ENCODE results near the gene AAK1.
"Not testable (repeated sequence)": the region's sequence is repeated elsewhere in the genome, so short reads cannot be mapped to it uniquely, and the experiment has no call there.

AAK1 gene

GRCh38 chr2:69663860-69664259 lies 20.3 kb upstream of the AAK1 start:
- intact Hi-C loops (cut with DNase I): no loop called here
- DNase-seq: no peak

DNA sequence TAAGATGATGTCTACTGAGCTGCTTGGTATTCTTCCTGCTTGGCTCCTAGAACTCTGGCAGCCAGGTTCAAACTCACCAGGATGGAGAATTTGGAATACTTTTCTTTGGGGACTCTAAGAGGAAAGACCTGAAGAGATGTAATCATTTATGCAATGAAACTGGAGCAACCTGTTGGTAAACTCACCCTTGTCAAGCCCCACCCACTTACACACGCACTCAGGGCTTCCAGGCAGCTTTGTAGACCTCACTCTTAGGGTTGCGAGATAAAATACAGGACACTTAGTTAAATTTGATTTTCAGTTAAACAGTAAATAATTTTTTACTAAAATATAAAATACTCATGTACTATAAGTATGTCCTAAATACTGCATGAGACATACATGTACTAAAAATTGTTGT lies 19.0 kb upstream of the AAK1 start:
- DNase-seq; intact Hi-C loops (cut with DNase I): not testable (repeated sequence)

GRCh38 chr2:69660637-69661036 lies 17.1 kb upstream of the AAK1 start:
- DNase-seq: no peak
- intact Hi-C loops (cut with DNase I): no loop called here

DNA sequence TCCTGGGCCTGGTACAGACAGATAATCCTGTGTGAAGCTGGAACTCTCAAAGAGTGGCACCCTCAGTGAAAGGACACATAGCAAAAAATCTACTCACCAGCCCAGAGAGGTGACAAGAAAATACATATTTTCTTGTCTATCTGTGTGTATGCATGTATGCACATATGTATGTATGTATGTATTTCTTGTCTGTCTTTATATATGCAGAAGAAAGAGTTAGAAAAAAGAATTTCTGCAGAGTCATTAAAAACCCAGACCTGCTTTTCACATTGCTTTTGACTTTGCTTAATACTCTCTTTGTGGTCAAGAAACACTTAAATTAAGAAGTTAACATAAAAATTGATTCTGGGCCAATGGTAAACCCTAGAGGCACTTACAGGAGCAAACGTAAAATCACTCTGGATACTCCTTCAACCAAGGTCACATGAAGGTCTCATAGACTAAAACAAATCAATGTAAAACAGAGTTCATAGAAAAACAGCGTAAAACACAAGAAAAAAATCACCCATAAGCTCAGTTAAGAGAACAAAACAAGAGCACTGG lies 16.5 kb upstream of the AAK1 start:
- intact Hi-C loops (cut with DNase I): no loop called here
- no peak for DNase-seq

DNA sequence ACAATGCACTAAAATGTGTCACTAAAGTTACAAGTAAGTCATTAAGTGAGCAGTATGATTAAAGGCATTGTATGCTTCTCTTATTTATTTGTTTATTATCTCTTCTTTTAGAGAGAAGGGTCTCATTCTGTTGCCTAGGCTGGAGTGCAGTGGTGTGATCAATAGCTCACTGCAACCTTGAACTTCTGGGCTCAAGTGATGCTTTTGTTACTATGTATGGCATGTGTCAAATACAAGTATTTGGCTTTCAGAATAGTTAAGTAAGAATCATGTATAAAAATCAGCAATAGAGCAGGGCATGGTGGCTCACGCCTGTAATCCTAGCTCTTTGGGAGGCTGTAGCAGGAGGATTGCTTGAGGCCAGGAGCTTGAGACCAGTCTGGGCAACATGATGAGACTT lies 15.8 kb upstream of the AAK1 start:
- DNase-seq: no peak
- intact Hi-C loops (cut with DNase I): no loop called here

- DNase-seq: no peak
- intact Hi-C loops (cut with DNase I): no loop called here
Measured at GRCh38 chr2:69652206-69652605, 8.7 kb upstream of the AAK1 start.

GRCh38 chr2:69647196-69647595 lies 3.7 kb upstream of the AAK1 start:
- intact Hi-C loops (cut with DNase I): loop anchor here (10.0 kb wide), 1 partner anchor 82 kb away; no protein-coding TSS in a partner anchor
- not testable (repeated sequence) for DNase-seq

GRCh38 chr2:69646714-69647113 lies 3.2 kb upstream of the AAK1 start:
- intact Hi-C loops (cut with DNase I): loop anchor here (10.0 kb wide), 1 partner anchor 82 kb away; no protein-coding TSS in a partner anchor
- DNase-seq: no peak

GRCh38 chr2:69645921-69646320 lies 2.4 kb upstream of the AAK1 start:
- no peak for DNase-seq
- intact Hi-C loops (cut with DNase I): loop anchor here (10.0 kb wide), 1 partner anchor 81 kb away; no protein-coding TSS in a partner anchor

DNA sequence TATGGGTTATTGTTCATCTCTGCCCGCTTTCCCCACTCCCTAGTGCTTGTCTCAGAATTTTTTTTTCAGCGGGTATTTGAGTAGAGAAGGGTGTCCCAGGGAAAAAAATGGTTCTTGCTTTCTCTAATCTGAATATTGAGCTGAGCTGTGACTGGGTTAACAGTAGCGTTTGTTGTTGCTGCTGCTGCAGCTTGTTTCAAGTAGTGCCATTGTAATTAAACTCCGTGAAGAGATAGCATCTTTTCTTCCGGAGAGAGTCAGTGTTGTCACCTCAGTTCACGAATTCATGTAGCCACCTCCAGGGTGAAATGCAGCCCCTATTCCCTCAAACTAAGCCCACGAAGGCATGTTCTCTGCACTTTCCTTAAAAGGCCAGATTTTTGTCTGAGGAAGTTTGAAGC lies 1.5 kb upstream of the AAK1 start:
- intact Hi-C loops (cut with DNase I): loop anchor here (10.0 kb wide), 1 partner anchor 80 kb away; no protein-coding TSS in a partner anchor

GRCh38 chr2:69644506-69644979 lies 1.0 kb upstream of the AAK1 start:
- DNase-seq: peak in 11 of 42 donors; percentile 5 to 48 (median 26)
- intact Hi-C loops (cut with DNase I): loop anchor here (5.0 to 10.0 kb wide), 2 partner anchors 80 to 257 kb away; partner anchors contain the start of gene GFPT1

More for the DNA sequence above, 1.5 kb upstream of the AAK1 start:
- DNase-seq: peak in 4 of 42 donors; percentile 4 to 27 (median 26)

- peak; percentile 46 to 86 (median 72) for DNase-seq
- intact Hi-C loops (cut with DNase I): loop anchor here (5.0 to 10.0 kb wide), 2 partner anchors 78 to 256 kb away; partner anchors contain the start of gene GFPT1
Measured at GRCh38 chr2:69642709-69643601, 584 bp downstream of the AAK1 start.

GRCh38 chr2:69641887-69642708 lies 1.4 kb downstream of the AAK1 start:
- no peak for DNase-seq

DNA sequence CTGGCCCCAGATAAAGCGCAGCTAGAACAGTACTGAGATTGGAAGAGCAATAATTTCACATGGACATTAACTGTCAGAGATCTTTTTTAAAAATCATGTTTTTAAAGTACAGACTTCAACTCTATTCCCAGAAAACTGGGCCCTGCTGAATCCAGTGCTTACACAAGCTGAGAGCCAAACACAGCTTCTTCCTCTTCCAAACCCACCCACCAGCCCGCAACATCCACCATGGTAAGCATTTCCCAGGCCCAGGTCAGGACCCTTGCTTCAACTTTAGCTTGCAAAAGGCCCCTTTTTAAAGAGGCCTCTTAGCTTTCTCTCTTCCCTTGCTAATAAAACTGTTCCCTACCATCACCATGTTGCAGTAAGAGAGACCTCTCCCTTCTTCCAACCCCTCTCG lies 2.1 kb downstream of the AAK1 start:
- DNase-seq: peak in 6 of 42 donors; percentile 6 to 43 (median 14)
- intact Hi-C loops (cut with DNase I): loop anchor here (5.0 to 10.0 kb wide), 2 partner anchors 77 to 254 kb away; partner anchors contain the start of gene GFPT1

More at GRCh38 chr2:69641887-69642708, 1.4 kb downstream of the AAK1 start:
- intact Hi-C loops (cut with DNase I): loop anchor here (5.0 to 10.0 kb wide), 2 partner anchors 77 to 255 kb away; partner anchors contain the start of gene GFPT1

- intact Hi-C loops (cut with DNase I): no loop called here
- peak in 1 of 42 donors; percentile 31 for DNase-seq
Measured at GRCh38 chr2:69639266-69639665, 4.3 kb downstream of the AAK1 start.

GRCh38 chr2:69638630-69639029 lies 4.9 kb downstream of the AAK1 start:
- intact Hi-C loops (cut with DNase I): no loop called here
- peak in 1 of 42 donors; percentile 9 for DNase-seq

- DNase-seq: peak in 8 of 42 donors; percentile 15 to 61 (median 33)
- intact Hi-C loops (cut with DNase I): no loop called here
Measured at GRCh38 chr2:69637923-69638322, 5.6 kb downstream of the AAK1 start.

GRCh38 chr2:69636395-69636794 lies 7.1 kb downstream of the AAK1 start:
- intact Hi-C loops (cut with DNase I): no loop called here
- no peak for DNase-seq

GRCh38 chr2:69635432-69635831 lies 8.1 kb downstream of the AAK1 start:
- intact Hi-C loops (cut with DNase I): no loop called here
- no peak for DNase-seq

All from head of caudate nucleus (tissue), 42 donors.